K562 (cell line): ENCODE results near the gene BIVM. TPM values are rescaled to one million over a fixed set of nuclear protein-coding genes. Genes with fewer than 3 reads are reported as not detected.

Experiments used
- ATAC-seq: fragments of 200-7000 bp; cut with Tn5 transposase; 3 replicates; pipeline ENCODE4 v1.9.1; 2020; ENCODE audit warnings: moderate library complexity
- BruUV-seq: library from RNA; stranded (reverse); fragments of 400-500 nt; replicated peaks from 2 replicates; lab custom pipeline; 2021; lab: Mats Ljungman, UMichigan
- CTCF ChIA-PET: fragments of 300-600 bp; formaldehyde crosslinking; extraction: SDS; loops from one replicate; lab custom pipeline; 2021; ENCODE audit warnings: low intra/inter-chr PET ratio; lab: Yijun Ruan, JAX
- POLR2A ChIA-PET: fragments of 300-600, 350-650 bp; sonication (Branson Sonifier 250); formaldehyde crosslinking; extraction: SDS; loops from one replicate; lab custom pipeline; 2021; ENCODE audit warnings: antibody characterized with exemption, inconsistent platforms; lab: Yijun Ruan, JAX
- DNase-seq, 4 experiments: peaks; one replicate each; pipeline versions ENCODE4 v3.0.0 to v3.0.0-alpha.2; 2011 to 2018; ENCODE audit warnings: low spot score in 3 of 4, mixed read lengths in 3 of 4; ENCODE audit errors: extremely low read depth in 1 of 4
- FAIRE-seq: peaks from 2 replicates; lab custom pipeline; 2011; peaks lifted over from hg19 to GRCh38; lab: Jason Lieb, UNC
- H2AFZ ChIP-seq: 2 replicates; pipeline ENCODE4 v1.6.0; 2011; ENCODE audit warnings: low read depth, low read length, control low read depth, inconsistent platforms
- H3K27ac ChIP-seq: fragments of 200-600 bp; 3 replicates; pipeline ENCODE4 v1.8.0; 2011; ENCODE audit warnings: low read depth, mild to moderate bottlenecking, control low read depth, inconsistent platforms, low read length, moderate library complexity, mixed read lengths; ENCODE audit errors: extremely low read depth
- H3K27me3 ChIP-seq, 2 experiments: fragments of 300-600 bp in 1 of 2; 2 replicates in 1 of 2; 3 replicates in 1 of 2; pipeline versions ENCODE4 v1.6.0 to v1.8.0; 2011; ENCODE audit warnings: inconsistent platforms in 2 of 2, low read length in 2 of 2, mild to moderate bottlenecking in 1 of 2, mixed read lengths in 1 of 2, moderate library complexity in 1 of 2; ENCODE audit not compliant: control insufficient read depth in 2 of 2, insufficient read depth in 2 of 2
- H3K36me3 ChIP-seq: fragments of 300-600 bp; 3 replicates; pipeline ENCODE4 v1.8.0; 2011; ENCODE audit warnings: mild to moderate bottlenecking, low read length, inconsistent platforms; ENCODE audit not compliant: control insufficient read depth, insufficient read depth
- H3K4me1 ChIP-seq, 2 experiments: fragments of 200-600 bp in 1 of 2; replicated peaks in 1 of 2; 2 replicates in 1 of 2; 3 replicates in 1 of 2; pipeline versions ENCODE4 v1.5.1 to v1.8.0; 2011; ENCODE audit warnings: inconsistent platforms in 2 of 2, low read length in 2 of 2, mild to moderate bottlenecking in 1 of 2, mixed read lengths in 1 of 2, moderate library complexity in 1 of 2; ENCODE audit not compliant: control insufficient read depth in 2 of 2, insufficient read depth in 2 of 2
- H3K4me2 ChIP-seq: 2 replicates; pipeline ENCODE4 v1.6.1; 2011; ENCODE audit warnings: low read length, control low read depth, inconsistent platforms, mixed read lengths; ENCODE audit not compliant: insufficient read depth
- H3K4me3 ChIP-seq: fragments of 200-600 bp; sonication (generic), shearing (Covaris generic); 2 replicates; pipeline ENCODE4 v1.5.1; 2016; ENCODE audit warnings: control low read depth, inconsistent platforms
- H3K79me2 ChIP-seq: fragments of 200-600 bp; 3 replicates; pipeline ENCODE4 v1.8.0; 2011; ENCODE audit warnings: low read length, inconsistent platforms; ENCODE audit not compliant: control insufficient read depth, insufficient read depth
- H3K9ac ChIP-seq, 2 experiments: 2 replicates each; pipeline versions ENCODE4 v1.6.0 to v1.6.1; 2011; ENCODE audit warnings: low read depth in 2 of 2, low read length in 2 of 2, control low read depth in 1 of 2, inconsistent platforms in 1 of 2, mild to moderate bottlenecking in 1 of 2, mixed read lengths in 1 of 2; ENCODE audit not compliant: insufficient read depth in 1 of 2
- H3K9me1 ChIP-seq: one replicate; pipeline ENCODE4 v1.6.0; 2011; ENCODE audit warnings: inconsistent platforms, mild to moderate bottlenecking, low read length, moderate library complexity; ENCODE audit not compliant: control insufficient read depth, insufficient read depth
- H3K9me3 ChIP-seq: replicated peaks from 2 replicates; pipeline ENCODE4 v1.5.1; 2011; ENCODE audit warnings: low read depth, low read length, inconsistent platforms; ENCODE audit not compliant: control insufficient read depth, insufficient read depth
- H4K20me1 ChIP-seq: replicated peaks from 2 replicates; pipeline ENCODE4 v1.6.1; 2011; ENCODE audit warnings: low read length, inconsistent platforms, mixed read lengths; ENCODE audit not compliant: control insufficient read depth, insufficient read depth
- BCL6 ChIP-seq: fragments of 250-450 bp; sonication (Bioruptor Pico); IDR thresholded peaks from 2 replicates; pipeline ENCODE4 v1.4.0; 2020
- BRF1 ChIP-seq: IDR thresholded peaks from 3 replicates; pipeline ENCODE4 v1.6.1; 2011; ENCODE audit warnings: borderline replicate concordance, mild to moderate bottlenecking; ENCODE audit not compliant: insufficient read length; ENCODE audit errors: extremely low read depth
- DACH1 ChIP-seq: fragments of 450-650 bp; IDR thresholded peaks from 2 replicates; pipeline ENCODE4 v1.6.1; 2018; ENCODE audit not compliant: partially characterized antibody
- DDX20 ChIP-seq: fragments of 450-650 bp; IDR thresholded peaks from 2 replicates; pipeline ENCODE4 v1.6.1; 2016; ENCODE audit warnings: missing genetic modification characterization, low read depth, mild to moderate bottlenecking, missing compliant biosample characterization, moderate library complexity
- ESRRA ChIP-seq: fragments of 450-650 bp; IDR thresholded peaks from 2 replicates; pipeline ENCODE4 v1.6.1; 2014; ENCODE audit warnings: low read depth, mild to moderate bottlenecking, moderate library complexity, borderline replicate concordance
- ESRRB ChIP-seq: fragments of 250-450 bp; sonication (Bioruptor Pico); IDR thresholded peaks from 2 replicates; pipeline ENCODE4 v1.5.0; 2020; ENCODE audit warnings: mild to moderate bottlenecking, moderate library complexity, borderline replicate concordance
- KAT2B ChIP-seq: IDR thresholded peaks from one replicate; pipeline ENCODE4 v1.6.1; 2012; ENCODE audit warnings: low read depth, mild to moderate bottlenecking, control low read depth, inconsistent platforms, low read length, moderate library complexity
- NFATC3 ChIP-seq: fragments of 450-650 bp; IDR thresholded peaks from 2 replicates; pipeline ENCODE4 v1.6.1; 2017; ENCODE audit warnings: mild to moderate bottlenecking
- NFXL1 ChIP-seq: fragments of 450-650 bp; formaldehyde crosslinking; IDR thresholded peaks from 2 replicates; pipeline ENCODE4 v1.4.0; 2021; ENCODE audit warnings: mild to moderate bottlenecking
- RBM14 ChIP-seq: fragments of 200-400 bp; formaldehyde crosslinking; IDR thresholded peaks from 2 replicates; pipeline ENCODE4 v1.6.1; 2018; ENCODE audit warnings: low read depth, mild to moderate bottlenecking, low read length, moderate library complexity, borderline replicate concordance; ENCODE audit not compliant: insufficient read depth
- RNF2 ChIP-seq: sonication (generic); IDR thresholded peaks from 2 replicates; pipeline ENCODE4 v1.6.1; 2016
- SAFB2 ChIP-seq: fragments of 200-400 bp; formaldehyde crosslinking; IDR thresholded peaks from 2 replicates; pipeline ENCODE4 v1.6.1; 2018; ENCODE audit warnings: borderline replicate concordance, low read length, low read depth, moderate library complexity; ENCODE audit not compliant: severe bottlenecking
- SMAD4 ChIP-seq: fragments of 250-450 bp; sonication (Bioruptor Pico); conservative IDR thresholded peaks from 2 replicates; pipeline ENCODE4 v1.8.0; 2021; ENCODE audit warnings: inconsistent platforms, mild to moderate bottlenecking, moderate library complexity
- TAL1 ChIP-seq: fragments of 450-650 bp; IDR thresholded peaks from 2 replicates; pipeline ENCODE4 v1.6.1; 2016; ENCODE audit warnings: mild to moderate bottlenecking
- TCF7 ChIP-seq: sonication (generic); IDR thresholded peaks from 2 replicates; pipeline ENCODE4 v1.6.1; 2016; ENCODE audit warnings: antibody characterized with exemption, borderline replicate concordance
- ZNF57 ChIP-seq: fragments of 450-650 bp; formaldehyde crosslinking; IDR thresholded peaks from 2 replicates; pipeline ENCODE4 v1.4.0; 2020; ENCODE audit warnings: mild to moderate bottlenecking, moderate library complexity
- ZNF695 ChIP-seq: fragments of 450-650 bp; formaldehyde crosslinking; IDR thresholded peaks from 2 replicates; pipeline ENCODE4 v1.4.0; 2020; ENCODE audit warnings: mild to moderate bottlenecking, moderate library complexity
- WGBS: fragments of 100-300 bp; shearing (Covaris generic); methylation state at CpG from one replicate; pipeline ENCODE4 v1.1.6; 2016; ENCODE audit warnings: low coverage, mixed read lengths; ENCODE audit not compliant: insufficient coverage; ENCODE audit errors: missing lambda C conversion rate; 5-methylcytosine and 5-hydroxymethylcytosine counted together
- in situ Hi-C: fragments of 300-500 bp; cut with MboI; formaldehyde crosslinking; loops from 4 replicates; pipeline ENCODE4 v1.15.0; 2018; ENCODE audit warnings: inconsistent platforms, mixed read lengths
- intact Hi-C: fragments of 100-400 bp; cut with micrococcal nuclease; formaldehyde crosslinking; loops from 2 replicates; pipeline ENCODE4 v1.14.2; 2022
- polyA plus RNA-seq, 8 experiments: library from polyadenylated mRNA; depleted of rRNA in 4 of 8; stranded (reverse) in 5 of 8; unstranded in 3 of 8; fragments of >200 nt; fragmentation: Nextera tagmentation in 2 of 8; fragmentation: Illumina TruSeq in 1 of 8; extraction: Ambion mirVana in 2 of 8; extraction: Trizol in 1 of 8; gene quantifications; 2 replicates each; pipeline versions ENCODE4 v1.2.1 to v1.2.3, GENCODE V29; 2011 to 2014; ENCODE audit warnings: inconsistent platforms in 1 of 8, missing spikeins in 1 of 8
- total RNA-seq, 7 experiments: library from RNA; depleted of rRNA in 6 of 7; stranded (reverse); fragments of >200 nt in 6 of 7; fragmentation: Illumina TruSeq in 2 of 7; extraction: Trizol in 2 of 7; gene quantifications; 2 replicates each; pipeline versions ENCODE4 v1.2.1 to v1.2.3, GENCODE V29; 2011 to 2021; ENCODE audit warnings: low replicate concordance in 1 of 7
- TF ChIP-seq, protein P1 (sequence below): fragments of 450-650 bp; IDR thresholded peaks from 2 replicates; pipeline ENCODE4 v1.6.1; 2017; ENCODE audit warnings: antibody characterized with exemption, mild to moderate bottlenecking

BIVM gene
- total and polyA plus RNA-seq, 9 of the 15 experiments (the other 6 are each of a cell fraction or from before 2014, with no cell fraction given), result 3.6 to 23.1 (median 16.8) TPM

GRCh38 chr13:102805680-102806079 lies 6.8 kb downstream of the BIVM start:
- Histone ChIP-seq H3K36me3 (peaks cover 12% of the 10 kb centered on the region; the same call in 2 of the 3 replicates), H3K4me2 (no peak overlapping the region), H3K4me1 (peaks cover 4% of the 10 kb centered on the region in 2 experiments; a peak in 4 of 5 replicates), H3K27ac (no peak overlapping the region), H3K27me3 (no peaks in the 10 kb centered on the region), H3K4me3 (no peak overlapping the region), H4K20me1 (no peaks in the 10 kb centered on the region), H3K9me3 (0 out of 2 replicates have a peak, but pooled peaks cover 2% of the 10 kb centered on the region)
- 93% methylated on average over 3 of the region's 3 CpGs for WGBS
- FAIRE-seq (no peak), ATAC-seq (no peak), DNase-seq (no peak)
- intact Hi-C loops, result no loop called here
- in situ Hi-C loops, result no loop called here
- CTCF ChIA-PET, result no interaction called here
- POLR2A ChIA-PET, result no interaction called here
- TF ChIP-seq ESRRA (no peak), DDX20 (tag) (no peak), BCL6 (CRISPR knock-in tag) (no peak), DACH1 (no peak), ZNF695 (CRISPR knock-in tag) (no peak), SMAD4 (CRISPR knock-in tag) (no peak), KAT2B (no peak), RBM14 (no peak), SAFB2 (no peak), NFXL1 (no peak), BRF1 (no peak), ESRRB (no peak), ZNF57 (CRISPR knock-in tag) (no peak), NFATC3 (no peak), TCF7 (no peak), TAL1 (no peak), RNF2 (no peak)
- TF ChIP-seq, protein P1, sequence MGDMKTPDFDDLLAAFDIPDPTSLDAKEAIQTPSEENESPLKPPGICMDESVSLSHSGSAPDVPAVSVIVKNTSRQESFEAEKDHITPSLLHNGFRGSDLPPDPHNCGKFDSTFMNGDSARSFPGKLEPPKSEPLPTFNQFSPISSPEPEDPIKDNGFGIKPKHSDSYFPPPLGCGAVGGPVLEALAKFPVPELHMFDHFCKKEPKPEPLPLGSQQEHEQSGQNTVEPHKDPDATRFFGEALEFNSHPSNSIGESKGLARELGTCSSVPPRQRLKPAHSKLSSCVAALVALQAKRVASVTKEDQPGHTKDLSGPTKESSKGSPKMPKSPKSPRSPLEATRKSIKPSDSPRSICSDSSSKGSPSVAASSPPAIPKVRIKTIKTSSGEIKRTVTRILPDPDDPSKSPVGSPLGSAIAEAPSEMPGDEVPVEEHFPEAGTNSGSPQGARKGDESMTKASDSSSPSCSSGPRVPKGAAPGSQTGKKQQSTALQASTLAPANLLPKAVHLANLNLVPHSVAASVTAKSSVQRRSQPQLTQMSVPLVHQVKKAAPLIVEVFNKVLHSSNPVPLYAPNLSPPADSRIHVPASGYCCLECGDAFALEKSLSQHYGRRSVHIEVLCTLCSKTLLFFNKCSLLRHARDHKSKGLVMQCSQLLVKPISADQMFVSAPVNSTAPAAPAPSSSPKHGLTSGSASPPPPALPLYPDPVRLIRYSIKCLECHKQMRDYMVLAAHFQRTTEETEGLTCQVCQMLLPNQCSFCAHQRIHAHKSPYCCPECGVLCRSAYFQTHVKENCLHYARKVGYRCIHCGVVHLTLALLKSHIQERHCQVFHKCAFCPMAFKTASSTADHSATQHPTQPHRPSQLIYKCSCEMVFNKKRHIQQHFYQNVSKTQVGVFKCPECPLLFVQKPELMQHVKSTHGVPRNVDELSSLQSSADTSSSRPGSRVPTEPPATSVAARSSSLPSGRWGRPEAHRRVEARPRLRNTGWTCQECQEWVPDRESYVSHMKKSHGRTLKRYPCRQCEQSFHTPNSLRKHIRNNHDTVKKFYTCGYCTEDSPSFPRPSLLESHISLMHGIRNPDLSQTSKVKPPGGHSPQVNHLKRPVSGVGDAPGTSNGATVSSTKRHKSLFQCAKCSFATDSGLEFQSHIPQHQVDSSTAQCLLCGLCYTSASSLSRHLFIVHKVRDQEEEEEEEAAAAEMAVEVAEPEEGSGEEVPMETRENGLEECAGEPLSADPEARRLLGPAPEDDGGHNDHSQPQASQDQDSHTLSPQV, result no peak
- TF ChIP-seq, all 486 proteins: peak for 0
- no TSS peak for BruUV-seq
- Histone ChIP-seq H3K9me1 (no peaks in the 10 kb centered on the region), H2AFZ (no peak overlapping the region), H3K9ac (no peak overlapping the region), H3K79me2 (peaks cover 49% of the 10 kb centered on the region)
